Measurements from ENCODE around the gene SHISA8.

Gene SHISA8

DNA sequence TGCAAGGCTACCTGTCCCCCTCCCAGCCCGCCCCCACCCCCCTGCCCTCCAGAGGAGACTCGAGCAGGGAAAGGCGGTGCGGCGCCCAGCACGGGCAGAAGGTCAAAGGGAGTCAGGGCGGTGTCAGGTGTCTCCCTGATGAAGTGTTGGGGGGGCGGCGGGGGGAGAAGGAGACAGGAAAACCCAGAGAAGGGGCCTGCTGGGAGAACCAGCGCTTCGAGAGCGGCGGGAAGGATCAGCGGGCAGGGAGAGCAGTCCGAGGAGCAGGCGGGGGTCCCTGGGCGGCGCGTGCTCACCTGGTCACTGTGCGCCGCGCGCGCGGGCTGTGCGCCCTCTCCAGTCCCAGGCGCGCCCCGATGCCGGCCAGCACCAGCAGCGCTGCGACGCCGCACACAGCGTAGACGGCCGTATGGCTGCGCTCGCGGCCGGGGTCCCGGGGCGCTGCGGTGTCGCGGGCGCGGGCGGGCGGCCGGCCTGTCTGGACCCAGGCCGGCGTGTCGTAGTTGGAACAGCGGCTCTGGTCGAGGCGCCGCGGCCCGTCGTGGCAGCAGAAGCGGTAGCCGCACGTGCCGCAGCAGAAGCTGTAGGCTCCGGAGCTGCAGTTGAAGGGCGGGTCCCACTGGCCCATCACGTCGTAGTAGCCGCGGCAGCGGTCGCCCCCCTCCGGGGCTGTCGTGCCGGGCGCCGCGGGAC lies 886 bp downstream of the SHISA8 start:
- peak; percentile 65 for DNase-seq (ENCODE audit: low spot score)

DNA sequence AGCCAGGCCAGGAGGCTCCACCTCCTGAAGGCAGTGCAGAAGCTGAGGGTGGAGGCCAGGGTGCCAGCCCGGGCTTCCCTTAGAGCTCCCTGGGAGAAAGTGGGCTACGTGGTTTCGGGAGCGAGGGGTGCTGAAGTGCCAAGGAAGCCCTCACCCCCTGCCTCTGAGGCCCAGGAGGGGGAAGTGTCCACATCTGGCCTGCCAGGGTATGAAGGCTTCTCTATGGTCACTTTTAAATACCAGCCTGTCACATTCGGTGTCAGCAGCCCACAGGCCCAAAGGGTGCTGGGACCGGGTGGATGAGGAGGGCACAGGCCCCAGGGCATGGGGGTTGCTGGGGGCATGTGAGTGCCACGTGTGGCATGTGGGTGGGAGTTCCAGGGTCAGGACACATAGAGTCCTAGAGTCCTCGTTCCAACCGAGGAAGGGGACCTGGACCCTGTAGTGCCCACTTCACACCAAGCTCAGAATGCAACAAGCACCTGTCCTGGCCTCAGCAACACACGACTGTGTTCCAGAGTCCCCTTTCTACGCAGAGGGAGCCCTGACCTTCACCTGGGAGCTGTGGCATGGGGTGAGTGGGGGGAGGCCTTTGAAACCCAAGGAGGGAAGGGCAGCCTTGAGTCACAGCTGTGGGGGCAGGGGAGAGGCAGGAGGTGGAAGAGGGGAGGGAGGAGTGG lies 1.7 kb downstream of the SHISA8 start:
- no peak for DNase-seq (ENCODE audit: low spot score)

DNA sequence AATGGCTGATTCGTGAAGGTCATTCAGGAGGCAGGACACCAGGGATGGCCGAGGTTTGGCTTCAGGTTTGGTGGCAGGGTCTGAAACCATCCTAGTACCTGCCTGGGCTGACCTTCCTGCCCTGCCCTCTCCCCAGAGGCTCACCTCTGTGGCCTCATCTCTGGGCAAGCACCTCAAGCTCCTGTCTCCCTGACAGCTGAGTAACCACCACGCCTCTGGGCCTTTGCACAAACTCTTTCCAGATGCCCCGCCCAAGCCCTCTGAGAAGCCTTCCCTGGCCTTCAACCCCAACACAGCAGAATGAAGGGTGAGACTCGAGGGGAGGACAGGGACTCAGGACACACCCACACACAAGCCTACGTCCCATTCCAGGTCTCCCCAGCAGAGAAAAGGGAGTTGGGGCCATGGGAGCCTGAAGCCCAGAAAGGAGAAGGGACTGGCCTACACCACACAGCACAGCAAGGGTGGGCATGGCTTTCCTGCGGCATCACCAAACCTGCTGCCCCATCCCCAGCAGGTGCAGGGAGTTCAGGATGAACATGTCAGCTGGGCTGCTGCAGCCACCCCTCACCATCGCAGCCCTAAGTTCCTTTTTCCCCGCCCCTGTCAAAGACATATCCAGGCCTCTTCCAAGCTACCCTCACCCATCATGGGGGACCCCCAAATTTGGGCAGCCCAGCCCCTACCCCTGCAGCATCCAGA lies 2.4 kb downstream of the SHISA8 start:
- DNase-seq (ENCODE audit: low spot score), result no peak

DNA sequence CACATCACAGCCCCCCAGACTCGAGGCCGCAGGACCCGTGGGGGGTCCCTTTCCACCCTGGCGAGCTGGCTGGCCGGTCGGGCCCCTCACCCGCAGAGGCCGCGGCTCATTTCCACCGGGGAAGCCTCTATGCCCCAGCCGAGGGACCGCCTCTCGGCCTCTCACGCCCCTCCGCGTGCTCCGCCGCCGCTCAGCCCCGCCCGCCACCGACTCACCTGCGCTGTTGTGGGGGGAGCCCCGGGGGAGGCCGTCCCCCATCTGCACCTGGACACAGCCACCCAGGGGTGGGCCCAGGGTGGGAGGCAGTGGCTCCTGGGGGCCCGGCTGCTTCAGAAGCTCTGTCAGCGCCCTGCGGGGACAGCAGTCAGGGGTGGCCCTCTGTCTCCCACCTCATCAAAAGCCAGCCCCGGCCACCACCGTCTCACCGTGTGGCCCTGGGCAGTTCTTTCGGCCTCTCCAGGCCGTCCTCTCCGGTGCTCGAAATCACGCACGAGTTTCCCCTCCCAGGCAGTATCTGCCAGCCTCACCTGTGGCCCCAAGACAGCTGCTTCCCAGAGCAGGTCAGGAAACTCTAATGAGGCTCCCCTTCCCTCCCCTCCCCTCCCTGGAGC lies 3.8 kb downstream of the SHISA8 start:
- DNase-seq (ENCODE audit: low spot score), result no peak

DNA sequence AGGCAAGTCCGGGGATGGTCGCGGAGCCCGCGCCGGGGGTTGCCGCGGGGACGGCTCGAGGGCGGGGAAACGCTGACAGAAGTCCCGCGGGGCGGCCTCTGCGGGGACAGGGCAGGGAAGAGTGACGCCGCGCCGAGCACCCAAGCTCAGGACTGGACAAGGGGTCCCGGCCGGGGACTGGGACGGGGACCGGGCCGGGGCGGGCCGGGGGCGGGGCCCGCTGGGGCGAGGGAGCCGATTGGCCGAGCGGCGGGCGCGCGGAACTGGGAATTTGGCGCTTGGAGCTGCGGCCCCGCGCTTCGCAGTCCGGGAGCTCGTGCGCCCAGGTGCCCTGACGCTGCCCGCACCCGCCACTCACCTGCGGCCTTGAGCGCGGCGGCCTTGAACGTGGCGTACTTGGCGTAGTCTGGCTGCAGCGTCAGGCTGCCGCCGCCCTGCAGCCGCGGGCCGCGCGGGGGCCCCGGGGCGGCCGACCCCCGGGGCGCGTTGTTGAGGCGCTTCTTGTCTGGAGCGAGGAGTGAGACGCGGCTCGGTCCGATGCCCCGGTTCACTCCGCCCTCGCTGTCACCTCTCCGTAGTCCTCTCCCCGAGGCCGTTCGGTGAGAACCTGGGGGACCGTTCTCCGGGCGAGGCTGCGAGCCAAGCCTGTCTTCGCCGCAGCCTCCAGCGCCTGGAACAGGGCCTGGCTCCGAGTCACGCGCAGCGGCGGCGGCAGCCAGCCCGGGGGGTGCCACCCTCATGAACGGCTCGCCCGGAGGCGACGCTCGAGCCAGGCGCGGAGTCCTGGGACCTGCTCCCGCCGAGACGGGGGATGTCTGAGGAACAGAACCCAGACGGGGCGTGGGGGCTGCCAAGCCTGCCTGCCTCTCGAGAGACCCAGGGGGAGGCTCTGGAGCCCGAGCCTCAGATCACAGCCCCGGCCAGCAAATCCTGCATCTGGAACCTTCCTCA lies 4.5 kb downstream of the SHISA8 start:
- DNase-seq (ENCODE audit: low spot score), result peak; percentile 90

DNA sequence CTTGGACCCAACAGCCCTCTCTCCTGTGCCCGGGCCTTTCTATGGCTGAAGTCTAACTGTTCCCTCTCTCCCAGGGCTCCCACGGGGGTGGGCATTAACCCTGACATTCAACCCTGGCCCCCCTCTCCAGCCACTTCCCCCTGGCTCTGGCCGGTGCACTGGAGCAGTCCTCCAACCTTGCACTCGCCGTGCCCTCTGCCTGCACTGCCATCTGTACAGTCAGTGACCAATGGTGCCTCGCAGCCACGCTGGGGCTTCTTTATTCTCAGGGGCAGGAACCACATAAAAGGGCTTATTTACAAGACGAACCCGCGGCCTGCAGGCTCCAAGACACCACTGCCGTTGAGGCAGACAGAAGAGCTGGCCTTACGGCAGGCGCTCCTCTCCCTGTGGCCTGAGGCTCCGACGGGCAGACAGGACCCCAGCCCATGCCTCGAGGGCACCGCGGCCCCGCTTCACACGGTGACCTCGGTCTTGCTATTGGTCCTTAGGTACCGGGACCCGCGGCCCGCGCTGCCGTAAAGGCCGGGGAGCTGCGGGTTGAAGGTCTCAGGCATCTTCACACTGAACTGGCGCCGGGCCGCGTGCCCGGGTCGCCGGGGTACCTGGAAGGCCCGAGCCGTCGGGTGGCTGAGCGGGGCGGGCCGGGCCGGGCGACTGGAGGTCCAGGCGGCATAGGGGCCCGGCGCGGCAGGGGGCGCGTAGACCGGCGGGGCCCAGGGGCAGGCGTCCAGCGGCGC lies 5.4 kb downstream of the SHISA8 start:
- no peak for DNase-seq (ENCODE audit: low spot score)

DNA sequence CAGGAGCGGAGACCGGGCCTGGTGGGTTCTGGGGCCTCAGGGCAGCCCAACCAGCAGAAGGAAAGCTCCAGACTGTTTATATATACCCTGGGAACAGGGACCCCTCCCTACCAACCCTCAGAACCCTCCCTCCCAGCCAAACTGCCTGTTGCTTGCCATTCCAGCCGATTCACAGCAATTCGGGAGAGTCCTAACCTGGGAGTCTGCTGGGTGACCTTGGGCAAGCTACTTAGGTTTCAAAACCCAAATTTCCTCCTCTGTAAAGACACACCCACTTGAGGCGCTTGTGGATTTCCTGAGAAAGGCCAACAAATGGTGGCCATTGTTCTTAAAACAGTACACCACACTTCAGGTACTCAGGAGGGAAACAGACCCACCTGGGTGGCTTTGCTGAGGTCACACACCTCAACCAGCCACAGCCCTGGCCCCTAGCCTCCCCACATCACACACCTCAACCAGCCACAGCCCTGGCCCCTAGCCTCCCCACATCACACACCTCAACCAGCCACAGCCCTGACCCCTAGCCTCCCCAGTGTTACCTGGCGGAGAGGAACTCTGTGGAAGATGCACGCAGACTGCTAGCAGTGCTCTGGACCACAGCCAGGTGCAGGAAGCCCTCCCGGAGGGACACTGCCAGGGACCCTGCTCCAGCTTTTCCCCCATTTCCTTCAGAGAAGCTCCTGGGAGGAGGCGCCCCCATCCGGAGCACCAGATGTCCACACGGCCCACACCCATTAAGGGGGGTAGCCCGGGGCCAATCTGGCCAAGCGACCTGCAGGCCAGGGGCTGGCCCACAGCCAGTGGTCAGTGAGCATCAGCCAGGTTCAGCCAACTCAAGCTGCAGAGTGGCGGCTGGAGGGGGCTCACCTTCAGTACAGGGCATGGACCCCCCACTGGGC lies 6.2 kb downstream of the SHISA8 start:
- peak; percentile 60 for DNase-seq (ENCODE audit: low spot score)

DNA sequence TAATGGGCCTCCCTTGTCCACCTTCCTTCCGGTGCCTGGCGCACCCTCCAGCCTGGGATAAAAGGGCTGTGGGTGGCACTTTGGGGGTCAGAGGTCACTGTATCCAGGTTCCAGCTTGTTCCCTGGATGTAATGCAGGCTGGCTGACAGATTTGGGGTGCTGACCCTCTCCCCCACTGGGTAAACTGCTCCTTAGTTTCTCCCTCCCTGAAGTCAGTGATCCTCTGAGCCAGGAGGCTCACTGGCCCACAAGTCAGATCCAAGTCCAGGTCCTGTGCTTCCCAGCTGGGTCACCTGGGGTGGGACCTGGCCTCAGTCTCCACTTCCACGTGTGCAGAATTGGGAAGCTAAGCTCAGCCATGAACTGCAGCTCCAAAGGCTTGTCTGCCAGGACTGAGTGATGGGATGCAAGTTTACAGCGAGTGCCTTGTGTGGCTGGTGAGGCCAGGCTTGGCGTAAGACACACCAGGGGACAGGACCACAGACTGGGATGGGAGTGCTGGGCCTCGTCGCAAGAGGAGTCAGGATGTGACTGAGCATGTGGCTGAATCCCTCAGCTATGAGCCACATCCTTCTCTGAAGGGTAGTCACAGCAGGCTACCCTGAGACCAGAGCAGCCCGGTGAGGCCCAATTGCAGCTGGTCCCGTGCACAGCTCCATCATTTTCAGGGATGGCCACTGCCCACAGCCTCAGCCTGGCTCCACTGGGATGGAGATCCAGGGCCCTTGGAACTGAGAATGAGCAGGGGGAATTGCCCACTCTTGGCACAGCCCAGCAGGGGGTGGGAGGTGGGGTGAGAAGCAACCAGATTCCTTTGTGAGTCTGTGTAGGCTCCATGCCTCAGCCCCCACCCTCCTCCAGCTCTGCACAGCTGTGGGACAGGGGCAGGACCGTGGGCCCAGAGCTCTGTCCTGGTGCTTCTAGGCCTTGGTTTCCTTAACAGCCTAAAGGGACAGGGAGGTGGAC lies 7.2 kb downstream of the SHISA8 start:
- no peak for DNase-seq (ENCODE audit: low spot score)

DNA sequence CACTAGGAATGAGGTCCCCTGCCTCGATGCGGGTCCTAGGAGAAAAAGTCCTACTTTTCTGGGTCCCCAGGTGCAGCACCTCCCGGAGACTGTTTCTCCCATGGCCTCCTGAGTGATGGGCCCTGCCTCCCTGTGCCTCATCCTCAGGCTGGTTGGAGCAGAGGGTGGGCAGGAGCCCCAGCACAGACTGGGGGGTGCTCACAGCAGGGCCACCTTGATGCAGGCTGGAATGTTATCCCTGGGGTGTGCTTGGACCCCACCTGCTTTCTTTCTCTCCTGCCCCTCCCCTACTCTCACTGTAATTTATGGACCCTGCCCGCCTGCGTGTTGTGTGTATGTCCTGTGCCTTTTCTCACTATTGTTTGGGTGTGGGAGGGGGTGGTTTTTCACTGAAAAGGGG lies 8.1 kb downstream of the SHISA8 start:
- no peak for DNase-seq (ENCODE audit: low spot score)

DNA sequence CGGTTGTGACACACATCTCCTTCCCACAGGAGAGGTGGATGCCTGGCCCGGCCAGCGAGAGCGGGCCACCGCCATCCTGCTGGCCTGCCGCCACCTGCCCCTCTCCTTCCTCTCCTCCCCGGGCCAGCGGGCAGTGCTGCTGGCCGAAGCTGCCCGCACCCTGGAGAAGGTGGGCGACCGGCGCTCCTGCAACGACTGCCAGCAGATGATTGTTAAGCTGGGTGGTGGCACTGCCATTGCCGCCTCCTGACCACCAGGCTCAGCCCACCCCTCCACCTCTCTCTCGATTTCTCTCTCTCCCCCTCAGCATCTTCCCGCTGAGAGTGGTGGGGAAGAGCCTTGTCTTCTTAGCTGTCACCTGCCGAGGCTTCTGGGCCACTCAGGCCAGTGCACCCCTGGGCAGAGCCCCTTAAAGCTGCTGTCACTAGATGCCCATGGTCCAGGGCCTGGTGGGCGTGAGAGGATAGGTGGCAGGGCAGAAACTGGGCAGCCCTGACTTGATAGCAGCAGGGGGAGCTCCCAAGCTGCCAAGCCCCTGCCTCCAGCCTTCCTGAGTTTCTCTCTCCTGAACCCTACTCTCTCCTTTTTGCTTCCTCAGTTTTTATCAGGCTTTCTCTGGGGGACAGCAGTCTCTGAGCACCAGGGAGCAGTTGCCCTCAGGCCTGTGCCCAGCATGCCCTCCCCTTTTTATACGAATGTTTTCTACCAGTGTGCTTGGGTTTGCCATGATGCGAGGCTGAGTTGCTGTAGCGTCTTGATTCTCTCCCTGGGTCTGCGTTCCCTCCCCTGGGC lies 9.3 kb downstream of the SHISA8 start:
- DNase-seq (ENCODE audit: low spot score), result no peak

DNA sequence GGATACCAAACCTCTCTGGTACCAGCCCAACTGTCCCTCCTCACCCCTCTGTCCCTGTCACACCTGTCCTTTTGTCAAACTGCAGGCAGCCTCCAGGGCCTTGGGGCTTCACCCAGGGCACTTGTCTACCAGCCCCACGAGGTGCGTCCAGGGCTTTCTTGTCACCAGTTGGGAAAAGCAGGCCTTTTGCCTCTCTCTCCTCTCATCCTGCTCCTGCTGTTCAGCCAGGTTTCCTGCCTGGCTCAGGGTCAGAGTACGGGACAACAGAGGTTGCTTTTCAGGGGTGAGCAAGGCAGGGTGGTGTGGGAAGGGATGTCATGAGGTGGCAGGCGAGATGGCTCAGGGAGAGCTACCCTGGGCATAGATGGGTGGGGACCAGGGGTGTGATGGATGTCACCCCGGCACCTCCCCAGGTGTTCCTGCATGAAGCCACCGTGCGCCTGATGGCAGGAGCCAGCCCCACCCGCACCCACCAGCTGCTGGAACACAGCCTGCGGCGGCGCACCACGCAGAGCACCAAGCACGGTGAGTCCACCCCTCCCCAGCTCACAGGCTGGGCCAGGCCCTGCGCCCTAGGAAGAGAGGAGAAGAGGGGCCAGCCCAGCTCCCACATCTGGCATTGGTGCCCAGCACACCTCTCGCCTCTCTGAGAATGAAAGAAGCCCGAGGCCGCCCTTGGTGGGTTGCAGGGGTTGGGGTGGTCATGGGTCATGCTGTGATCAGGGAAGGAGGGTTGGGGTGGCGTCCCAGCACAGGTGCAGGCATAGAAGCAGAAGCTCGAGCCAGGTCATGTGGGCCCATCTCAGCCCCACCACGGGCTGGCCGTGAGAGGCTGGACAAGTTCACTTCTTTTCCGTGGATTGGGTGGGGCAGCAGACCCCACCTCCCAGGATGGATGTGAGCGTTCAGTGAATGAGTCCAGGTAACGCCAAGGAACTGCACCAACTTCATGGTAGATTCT lies 10.1 kb downstream of the SHISA8 start:
- no peak for DNase-seq (ENCODE audit: low spot score)

DNA sequence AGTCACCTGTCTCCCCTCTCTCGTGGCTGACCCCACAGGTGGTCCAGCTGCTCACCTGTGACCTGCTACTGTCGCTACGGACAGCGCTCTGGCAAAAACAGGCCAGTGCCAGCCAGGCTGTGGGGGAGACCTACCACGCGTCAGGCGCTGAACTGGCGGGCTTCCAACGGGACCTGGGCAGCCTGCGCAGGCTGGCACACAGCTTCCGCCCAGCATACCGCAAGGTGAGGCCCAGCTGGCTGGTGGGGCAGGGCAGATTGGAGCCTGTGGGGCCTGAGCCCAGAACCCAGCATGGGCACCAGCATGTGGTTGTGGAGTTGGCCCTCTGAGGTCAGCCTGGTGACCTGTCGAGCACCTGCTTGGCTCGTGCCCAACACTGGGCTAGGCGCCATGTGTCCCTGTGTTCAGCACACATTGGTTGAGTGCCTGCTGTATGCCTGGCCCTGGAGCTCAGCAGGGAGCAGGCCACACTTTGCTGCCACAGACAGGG lies 11.9 kb downstream of the SHISA8 start:
- DNase-seq (ENCODE audit: low spot score), result no peak

DNA sequence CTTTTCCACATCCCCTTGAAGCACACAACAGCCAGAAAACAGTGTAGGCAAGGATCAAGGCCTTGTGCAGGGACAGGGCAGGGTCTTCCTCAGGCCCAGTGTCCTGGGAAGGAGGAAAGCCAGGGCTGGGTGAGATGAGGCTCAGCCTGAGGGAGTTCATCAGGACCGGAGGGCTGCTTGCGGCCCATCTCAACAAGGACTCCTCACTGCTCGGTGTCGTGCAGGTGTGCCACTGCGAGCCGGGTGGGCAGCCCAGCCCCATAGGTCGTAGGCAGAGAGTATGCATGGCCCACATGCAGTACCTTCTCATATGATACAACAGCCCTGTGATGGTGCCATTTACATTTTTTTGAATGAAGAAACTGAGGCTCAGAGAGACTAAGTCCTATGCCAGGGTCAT lies 12.9 kb downstream of the SHISA8 start:
- no peak for DNase-seq (ENCODE audit: low spot score)

DNA sequence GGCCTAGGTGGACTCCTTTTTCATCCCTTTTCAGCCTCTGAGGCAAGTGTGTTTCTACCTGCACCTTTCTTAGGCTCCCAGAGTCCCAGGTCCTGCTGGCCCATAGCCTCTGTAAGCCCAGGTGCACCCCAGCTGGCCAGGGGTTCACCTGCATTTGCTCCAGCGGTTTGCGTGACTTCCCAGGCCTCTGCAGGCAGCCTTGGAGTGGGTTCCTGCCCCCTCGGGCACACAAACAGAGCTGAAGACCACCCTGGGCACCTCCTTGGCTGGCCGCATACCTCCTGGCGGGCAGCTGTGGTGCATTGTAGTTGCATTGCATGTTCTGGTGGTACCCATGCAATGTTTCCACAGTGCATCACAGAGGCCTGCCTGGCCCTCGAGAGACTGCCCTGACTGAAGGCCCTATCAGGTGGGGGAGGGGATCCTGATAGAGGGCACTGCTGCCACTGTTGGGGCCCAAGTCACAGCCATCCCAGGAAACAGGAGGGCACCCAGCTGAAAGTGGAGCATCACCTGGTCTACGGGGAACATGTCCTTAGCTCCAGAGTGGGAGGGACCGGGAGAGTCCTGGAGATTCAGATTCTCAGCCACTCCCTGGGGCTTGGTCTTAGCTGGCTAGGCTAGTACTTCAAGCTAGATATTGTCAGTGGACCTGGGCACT lies 14.1 kb downstream of the SHISA8 start:
- no peak for DNase-seq (ENCODE audit: low spot score)

DNA sequence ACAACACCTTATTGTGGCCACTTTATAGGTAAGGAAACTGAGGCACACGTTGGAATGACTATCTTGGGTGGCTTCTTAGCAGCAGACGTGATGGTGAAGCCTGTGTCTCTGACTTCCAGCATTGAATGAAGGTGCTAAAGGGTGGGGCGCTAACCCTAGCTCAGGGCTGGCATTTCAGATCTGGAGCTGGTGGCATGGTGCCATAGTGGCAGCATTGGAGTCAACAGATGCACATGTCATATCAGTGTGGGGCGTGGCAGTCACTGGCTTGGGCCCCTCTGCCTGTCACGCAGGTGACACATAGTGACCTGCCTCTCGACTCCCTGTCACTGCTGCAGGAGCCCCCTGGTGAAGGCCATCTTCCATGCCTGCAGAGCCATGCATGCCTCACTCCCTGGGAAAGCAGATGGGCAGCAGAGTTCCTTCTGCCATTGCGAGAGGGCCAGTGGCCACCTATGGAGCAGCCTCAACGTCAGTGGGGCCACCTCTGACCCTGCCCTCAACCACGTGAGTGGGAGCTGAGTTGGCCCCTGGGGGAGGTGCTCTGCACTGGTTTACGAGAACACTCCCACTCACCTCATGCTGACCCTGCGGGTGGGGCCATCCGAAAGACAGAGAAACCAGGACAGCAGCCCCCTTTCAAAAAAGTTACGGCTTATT lies 14.8 kb downstream of the SHISA8 start:
- DNase-seq (ENCODE audit: low spot score), result no peak
